GM10266 (cell line): ENCODE results near the gene SCGB1C2.

Experiments used
- DNase-seq: peaks from one replicate; pipeline ENCODE4 v3.0.0; 2012; ENCODE audit errors: extremely low spot score
- CTCF ChIP-seq: IDR thresholded peaks from 2 replicates; pipeline ENCODE4 v1.5.1; 2012; ENCODE audit warnings: mild to moderate bottlenecking, low read depth; ENCODE audit not compliant: control insufficient read depth, insufficient read depth; ENCODE audit errors: missing control alignments

SCGB1C2 gene

GRCh38 chr17:178292-179065, 41.1 kb downstream of the SCGB1C2 start:
- no peak for DNase-seq
- TF ChIP-seq CTCF = no peak

GRCh38 chr17:179066-179432, 41.7 kb downstream of the SCGB1C2 start:
- no peak for TF ChIP-seq CTCF
- DNase-seq = no peak

- no peak for DNase-seq
- TF ChIP-seq CTCF = no peak
Measured at GRCh38 chr17:179781-180380, 42.5 kb downstream of the SCGB1C2 start.

GRCh38 chr17:180381-181244, 43.2 kb downstream of the SCGB1C2 start:
- no peak for DNase-seq
- TF ChIP-seq CTCF = no peak

GRCh38 chr17:181245-182049, 44.1 kb downstream of the SCGB1C2 start, which contains the start of gene DOC2B:
Gene DOC2B (minus strand): TSS chr17:181650. CDS start chr17:181479, 171 bp downstream.
- TF ChIP-seq CTCF = no peak
- no peak for DNase-seq

- TF ChIP-seq CTCF = no peak
- DNase-seq = no peak
Measured at GRCh38 chr17:182050-182751, 44.8 kb downstream of the SCGB1C2 start.
